HCT116 (cell line): ENCODE data around the gene FAM234B. TPM values are rescaled to one million over a fixed set of nuclear protein-coding genes. Genes with fewer than 3 reads are reported as not detected.

Experiments
- ATAC-seq: fragments of 200-7000 bp; cut with Tn5 transposase; 2 replicates; pipeline ENCODE4 v1.9.1; 2020; ENCODE audit warnings: mild to moderate bottlenecking, moderate library complexity
- BruUV-seq: library from RNA; stranded (reverse); fragments of 400-500 nt; replicated peaks from 2 replicates; lab custom pipeline; 2021; lab: Mats Ljungman, UMichigan
- CTCF ChIA-PET: fragments of 300-600 bp; sonication (Branson Sonifier 250); formaldehyde crosslinking; loops from one replicate; lab custom pipeline; 2021; ENCODE audit warnings: antibody characterized with exemption; lab: Charles Lee
- POLR2A ChIA-PET: fragments of 300-600, 350-600 bp; sonication (Branson Sonifier 250); formaldehyde crosslinking; loops from one replicate; lab custom pipeline; 2021; ENCODE audit warnings: antibody characterized with exemption; lab: Charles Lee
- RAD21 ChIA-PET, 2 experiments: fragments of 300-600 bp; sonication (Branson Sonifier 250); formaldehyde crosslinking; loops; one replicate each; lab custom pipeline; 2023; ENCODE audit warnings: low total read pairs in 2 of 2; ENCODE audit not compliant: uncharacterized antibody in 2 of 2, unreplicated experiment in 2 of 2, low non-redundant PET in 1 of 2; lab: Charles Lee
- DNase-seq: peaks from one replicate; pipeline ENCODE4 v3.0.0-alpha.2; 2010; ENCODE audit warnings: low read depth, low spot score
- H2AFZ ChIP-seq: fragments of 200-600 bp; shearing (Covaris generic), sonication (generic); 2 replicates; pipeline ENCODE4 v1.6.1; 2017; ENCODE audit warnings: low read depth, mixed run types, mixed read lengths, antibody characterized with exemption, low read length; ENCODE audit not compliant: poor library complexity, severe bottlenecking
- H3K27ac ChIP-seq: 2 replicates; pipeline ENCODE4 v1.5.1; 2012; ENCODE audit warnings: low read depth, low read length
- H3K27me3 ChIP-seq: fragments of 200-600 bp; sonication (generic); 2 replicates; pipeline ENCODE4 v1.6.1; 2016; ENCODE audit warnings: mixed run types, low read length, mixed read lengths; ENCODE audit not compliant: insufficient read depth
- H3K36me3 ChIP-seq, 2 experiments: fragments of 200-500 bp in 1 of 2; fragments of 200-600 bp in 1 of 2; sonication (Bioruptor generic) in 1 of 2; sonication (generic) in 1 of 2; 2 replicates each; pipeline versions ENCODE4 v1.5.1 to v1.6.1; 2014 to 2016; ENCODE audit warnings: low read length in 2 of 2, inconsistent platforms in 1 of 2, mixed read lengths in 1 of 2, mixed run types in 1 of 2; ENCODE audit not compliant: insufficient read depth in 2 of 2, control insufficient read depth in 1 of 2
- H3K4me1 ChIP-seq, 2 experiments: fragments of 200-600 bp in 1 of 2; sonication (generic) in 1 of 2; 2 replicates each; pipeline versions ENCODE4 v1.5.1 to v1.6.1; 2012 to 2017; ENCODE audit warnings: low read length in 2 of 2, inconsistent platforms in 1 of 2, mild to moderate bottlenecking in 1 of 2, mixed read lengths in 1 of 2, mixed run types in 1 of 2, moderate library complexity in 1 of 2; ENCODE audit not compliant: insufficient read depth in 2 of 2, control insufficient read depth in 1 of 2
- H3K4me2 ChIP-seq: fragments of 200-600 bp; sonication (generic); 2 replicates; pipeline ENCODE4 v1.6.1; 2017; ENCODE audit warnings: mixed run types, low read length, mixed read lengths
- H3K4me3 ChIP-seq, 2 experiments: fragments of 200-600 bp in 1 of 2; sonication (generic) in 1 of 2; replicated peaks in 1 of 2; 2 replicates each; pipeline ENCODE4 v1.5.1; 2011 to 2016; ENCODE audit warnings: low read length in 2 of 2, control low read depth in 1 of 2, low read depth in 1 of 2, mild to moderate bottlenecking in 1 of 2, mixed read lengths in 1 of 2, mixed run types in 1 of 2
- H3K79me2 ChIP-seq: fragments of 200-600 bp; sonication (generic); 2 replicates; pipeline ENCODE4 v1.6.1; 2017; ENCODE audit warnings: mild to moderate bottlenecking, mixed run types, low read length, moderate library complexity, mixed read lengths; ENCODE audit not compliant: insufficient read depth
- H3K9ac ChIP-seq: fragments of 200-600 bp; sonication (generic); 2 replicates; pipeline ENCODE4 v1.6.1; 2016; ENCODE audit warnings: low read length, mixed read lengths
- H3K9me2 ChIP-seq: fragments of 200-600 bp; sonication (generic), shearing (Covaris generic); 2 replicates; pipeline ENCODE4 v1.6.1; 2017; ENCODE audit warnings: mixed run types, mild to moderate bottlenecking, moderate library complexity; ENCODE audit not compliant: insufficient read depth
- H3K9me3 ChIP-seq, 2 experiments: fragments of 200-500 bp in 1 of 2; fragments of 200-600 bp in 1 of 2; sonication (Bioruptor generic) in 1 of 2; sonication (generic) in 1 of 2; 2 replicates each; pipeline ENCODE4 v1.6.1; 2014 to 2017; ENCODE audit warnings: low read length in 2 of 2, mixed read lengths in 2 of 2, inconsistent platforms in 1 of 2, low read depth in 1 of 2, mild to moderate bottlenecking in 1 of 2, mixed run types in 1 of 2, moderate library complexity in 1 of 2; ENCODE audit not compliant: control insufficient read depth in 1 of 2, insufficient read depth in 1 of 2
- H4K20me1 ChIP-seq: fragments of 200-600 bp; sonication (generic), shearing (Covaris generic); 2 replicates; pipeline ENCODE4 v1.6.1; 2017; ENCODE audit warnings: mixed run types, mild to moderate bottlenecking, moderate library complexity; ENCODE audit not compliant: insufficient read depth
- ATF3 ChIP-seq: IDR thresholded peaks from 2 replicates; pipeline ENCODE4 v1.6.1; 2012
- CEBPB ChIP-seq: IDR thresholded peaks from 2 replicates; pipeline ENCODE4 v1.6.1; 2012; ENCODE audit warnings: low read depth
- CTCF ChIP-seq, 3 experiments: fragments of 200-600 bp in 1 of 3; sonication (generic) in 1 of 3; IDR thresholded peaks in 2 of 3; conservative IDR thresholded peaks in 1 of 3; 2 replicates each; pipeline ENCODE4 v1.5.1; 2012 to 2017; ENCODE audit warnings: low read depth in 2 of 3, low read length in 2 of 3, antibody characterized with exemption in 1 of 3, borderline replicate concordance in 1 of 3, control low read depth in 1 of 3, mild to moderate bottlenecking in 1 of 3, mixed read lengths in 1 of 3, mixed run types in 1 of 3, moderate library complexity in 1 of 3; ENCODE audit not compliant: insufficient read depth in 1 of 3
- EGR1 ChIP-seq: IDR thresholded peaks from 2 replicates; pipeline ENCODE4 v1.6.1; 2012; ENCODE audit warnings: low read depth
- ELF1 ChIP-seq: IDR thresholded peaks from 2 replicates; pipeline ENCODE4 v1.6.1; 2012; ENCODE audit warnings: low read depth, borderline replicate concordance
- EZH2 ChIP-seq: fragments of 200-600 bp; sonication (generic); IDR thresholded peaks from 2 replicates; pipeline ENCODE4 v1.6.1; 2017; ENCODE audit warnings: antibody characterized with exemption, mixed run types
- EZH2phosphoT487 ChIP-seq: fragments of 200-600 bp; IDR thresholded peaks from 2 replicates; pipeline ENCODE4 v1.6.1; 2018; ENCODE audit warnings: antibody characterized with exemption, borderline replicate concordance
- FOSL1 ChIP-seq: IDR thresholded peaks from 2 replicates; pipeline ENCODE4 v1.6.1; 2012; ENCODE audit warnings: low read depth
- JUND ChIP-seq: IDR thresholded peaks from 2 replicates; pipeline ENCODE4 v1.6.1; 2012
- MAX ChIP-seq: IDR thresholded peaks from 2 replicates; pipeline ENCODE4 v1.6.1; 2012
- POLR2A ChIP-seq: IDR thresholded peaks from 2 replicates; pipeline ENCODE4 v1.7.0; 2011; ENCODE audit warnings: borderline replicate concordance; ENCODE audit not compliant: insufficient read depth, insufficient read length; ENCODE audit errors: extremely low read depth
- POLR2AphosphoS5 ChIP-seq: IDR thresholded peaks from 2 replicates; pipeline ENCODE4 v1.6.1; 2011; ENCODE audit warnings: mild to moderate bottlenecking, low read depth, low read length, moderate library complexity
- RAD21 ChIP-seq: IDR thresholded peaks from 2 replicates; pipeline ENCODE4 v1.6.1; 2012; ENCODE audit warnings: low read depth, mild to moderate bottlenecking
- REST ChIP-seq: IDR thresholded peaks from 2 replicates; pipeline ENCODE4 v1.6.1; 2012; ENCODE audit warnings: low read depth
- SRF ChIP-seq: IDR thresholded peaks from 2 replicates; pipeline ENCODE4 v1.6.1; 2012; ENCODE audit warnings: low read depth
- YY1 ChIP-seq: IDR thresholded peaks from 2 replicates; pipeline ENCODE4 v1.6.1; 2011; ENCODE audit warnings: low read length, low read depth, moderate library complexity, mild to moderate bottlenecking; ENCODE audit not compliant: insufficient replicate concordance; ENCODE audit errors: extremely low read depth
- ZBTB33 ChIP-seq: IDR thresholded peaks from 2 replicates; pipeline ENCODE4 v1.6.1; 2011; ENCODE audit warnings: mild to moderate bottlenecking, low read length, moderate library complexity; ENCODE audit not compliant: insufficient replicate concordance; ENCODE audit errors: extremely low read depth
- ZFX ChIP-seq: fragments of 450-650 bp; IDR thresholded peaks from 2 replicates; pipeline ENCODE4 v1.6.1; 2017
- ZNF274 ChIP-seq: fragments of 200-500 bp; sonication (Bioruptor generic); IDR thresholded peaks from 2 replicates; pipeline ENCODE4 v1.6.1; 2014; ENCODE audit warnings: mild to moderate bottlenecking, low read depth, low read length, inconsistent platforms
- intact Hi-C: fragments of 100-400 bp; cut with micrococcal nuclease; formaldehyde crosslinking; loops from 2 replicates; pipeline ENCODE4 v1.10.0; 2022
- total RNA-seq: library from RNA; stranded (reverse); gene quantifications from one replicate; pipeline ENCODE4 v1.2.1, GENCODE V29; 2021; ENCODE audit not compliant: unreplicated experiment

The FAM234B gene
- total RNA-seq, 1 experiment from 2014 or later, result 15.9 TPM

- Histone ChIP-seq H3K4me3 (no peak overlapping the region), H3K4me2 (no peak overlapping the region), H3K36me3 (no peaks in the 10 kb centered on the region), H2AFZ (no peak overlapping the region), H3K27me3 (no peaks in the 10 kb centered on the region), H3K9ac (no peak overlapping the region), H3K27ac (no peak overlapping the region), H3K4me1 (peaks cover 5 to 14% of the 10 kb centered on the region in 2 experiments; a peak in 3 of 4 replicates), H4K20me1 (no peaks in the 10 kb centered on the region), H3K79me2 (no peaks in the 10 kb centered on the region; the same call in 1 of the 2 replicates), H3K9me2 (no peaks in the 10 kb centered on the region), H3K9me3 (no peaks in the 10 kb centered on the region)
- DNase-seq (no peak), ATAC-seq (no peak)
- POLR2A ChIA-PET, result no interaction called here
- intact Hi-C loops, result no loop called here
- no TSS peak for BruUV-seq
- TF ChIP-seq MAX, result no peak
- no peak for TF ChIP-seq ZFX
- TF ChIP-seq SRF, result no peak
- TF ChIP-seq RAD21, result no peak
- no peak for TF ChIP-seq CEBPB
- no peak for TF ChIP-seq EGR1
- TF ChIP-seq ATF3, result no peak
- no peak for TF ChIP-seq POLR2A
- no peak for TF ChIP-seq REST
- no peak for TF ChIP-seq CTCF (IDR thresholded peaks at IDR 0.05 in 2 of 3, conservative IDR thresholded peaks at IDR 0.05 in 1 of 3; ENCODE audit: borderline replicate concordance in 1 of 3, insufficient read depth in 1 of 3, low read depth in 2 of 3, low read length in 2 of 3)
- TF ChIP-seq ZBTB33, result no peak
- TF ChIP-seq FOSL1, result no peak
- no peak for TF ChIP-seq EZH2
- no peak for TF ChIP-seq POLR2AphosphoS5
- TF ChIP-seq EZH2phosphoT487, result no peak
- TF ChIP-seq ELF1, result no peak
- no peak for TF ChIP-seq YY1
- TF ChIP-seq JUND, result no peak
- TF ChIP-seq ZNF274, result no peak
- CTCF ChIA-PET, result no interaction called here
- RAD21 ChIA-PET, result no interaction called here
Observed at GRCh38 chr12:13041224-13041623, 3.0 kb upstream of the FAM234B start.
